Measurements from ENCODE around the gene ABCA8.

DNA sequence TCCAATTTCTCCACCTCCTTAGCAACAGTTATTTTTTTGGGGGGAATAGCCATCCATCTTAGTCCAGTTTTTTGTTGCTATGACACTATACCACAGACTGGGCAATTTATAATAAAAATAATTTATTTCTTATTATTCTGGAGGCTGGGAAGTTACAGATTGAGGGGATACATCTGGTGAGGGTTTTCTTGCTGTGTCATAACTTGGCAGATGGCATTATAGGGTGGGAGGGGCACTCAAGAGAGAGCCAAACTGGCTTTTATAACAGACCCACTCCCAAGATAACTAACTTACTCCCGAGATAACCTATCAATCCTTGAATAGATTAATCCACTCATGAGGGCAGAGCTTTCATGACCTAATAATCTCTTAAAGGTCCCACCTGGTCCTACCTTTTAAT is 84.2 kb downstream of the ABCA8 start:
- TF ChIP-seq, protein P1, sequence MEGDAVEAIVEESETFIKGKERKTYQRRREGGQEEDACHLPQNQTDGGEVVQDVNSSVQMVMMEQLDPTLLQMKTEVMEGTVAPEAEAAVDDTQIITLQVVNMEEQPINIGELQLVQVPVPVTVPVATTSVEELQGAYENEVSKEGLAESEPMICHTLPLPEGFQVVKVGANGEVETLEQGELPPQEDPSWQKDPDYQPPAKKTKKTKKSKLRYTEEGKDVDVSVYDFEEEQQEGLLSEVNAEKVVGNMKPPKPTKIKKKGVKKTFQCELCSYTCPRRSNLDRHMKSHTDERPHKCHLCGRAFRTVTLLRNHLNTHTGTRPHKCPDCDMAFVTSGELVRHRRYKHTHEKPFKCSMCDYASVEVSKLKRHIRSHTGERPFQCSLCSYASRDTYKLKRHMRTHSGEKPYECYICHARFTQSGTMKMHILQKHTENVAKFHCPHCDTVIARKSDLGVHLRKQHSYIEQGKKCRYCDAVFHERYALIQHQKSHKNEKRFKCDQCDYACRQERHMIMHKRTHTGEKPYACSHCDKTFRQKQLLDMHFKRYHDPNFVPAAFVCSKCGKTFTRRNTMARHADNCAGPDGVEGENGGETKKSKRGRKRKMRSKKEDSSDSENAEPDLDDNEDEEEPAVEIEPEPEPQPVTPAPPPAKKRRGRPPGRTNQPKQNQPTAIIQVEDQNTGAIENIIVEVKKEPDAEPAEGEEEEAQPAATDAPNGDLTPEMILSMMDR (IDR thresholded peaks at IDR 0.05; ENCODE audit: insufficient read depth, low read length, poor library complexity, severe bottlenecking), result no peak
- no peak for TF ChIP-seq EZH2phosphoT487 (conservative IDR thresholded peaks at IDR 0.05; ENCODE audit: low read length)

Measured in SU-DHL-6 (cell line).